Panc1 (cell line): ENCODE data around the gene SLC25A43. TPM values are rescaled to one million over a fixed set of nuclear protein-coding genes. Genes with fewer than 3 reads are reported as not detected.

ENCODE experiments used
- ATAC-seq: fragments of 200-7000 bp; cut with Tn5 transposase; 2 replicates; pipeline ENCODE4 v1.9.1; 2020; ENCODE audit warnings: mild to moderate bottlenecking, moderate library complexity
- BruUV-seq: library from RNA; stranded (reverse); fragments of 400-500 nt; replicated peaks from 2 replicates; lab custom pipeline; 2021; lab: Mats Ljungman, UMichigan
- CTCF ChIA-PET: fragments of 300-600 bp; sonication (Branson Sonifier 250); formaldehyde crosslinking; loops from one replicate; lab custom pipeline; 2022; ENCODE audit warnings: antibody characterized with exemption; lab: Charles Lee
- POLR2A ChIA-PET: fragments of 300-600 bp; sonication (Branson Sonifier 250); formaldehyde crosslinking; loops from one replicate; lab custom pipeline; 2022; ENCODE audit warnings: antibody characterized with exemption; lab: Charles Lee
- DNase-seq: peaks from one replicate; pipeline ENCODE4 v3.0.0-alpha.2; 2010; ENCODE audit warnings: low read depth, low spot score
- H3K27ac ChIP-seq: 2 replicates; pipeline ENCODE4 v1.5.1; 2011; ENCODE audit warnings: mild to moderate bottlenecking, low read length, inconsistent platforms
- H3K27me3 ChIP-seq: fragments of 200-500 bp; sonication (Bioruptor generic); 2 replicates; pipeline ENCODE4 v1.6.0; 2014; ENCODE audit warnings: low read length, inconsistent platforms; ENCODE audit not compliant: control insufficient read depth, insufficient read depth
- H3K36me3 ChIP-seq: fragments of 200-500 bp; sonication (Bioruptor generic); 2 replicates; pipeline ENCODE4 v1.5.1; 2014; ENCODE audit warnings: inconsistent platforms, mild to moderate bottlenecking, low read length, moderate library complexity; ENCODE audit not compliant: control insufficient read depth, insufficient read depth
- H3K4me1 ChIP-seq: 2 replicates; pipeline ENCODE4 v1.5.1; 2011; ENCODE audit warnings: inconsistent platforms, mild to moderate bottlenecking, low read length, moderate library complexity; ENCODE audit not compliant: control insufficient read depth, insufficient read depth
- H3K4me3 ChIP-seq, 2 experiments: 2 replicates each; pipeline ENCODE4 v1.5.1; 2011 to 2012; ENCODE audit warnings: low read depth in 2 of 2, low read length in 2 of 2, mild to moderate bottlenecking in 2 of 2, inconsistent platforms in 1 of 2, moderate library complexity in 1 of 2
- H3K9me3 ChIP-seq: fragments of 200-500 bp; sonication (Bioruptor generic); 2 replicates; pipeline ENCODE4 v1.5.1; 2014; ENCODE audit warnings: low read depth, mild to moderate bottlenecking, inconsistent platforms, low read length, moderate library complexity; ENCODE audit not compliant: control insufficient read depth, insufficient read depth
- REST ChIP-seq, 2 experiments: IDR thresholded peaks; 2 replicates each; pipeline ENCODE4 v1.6.1; 2011 to 2012; ENCODE audit warnings: low read depth in 2 of 2, control low read depth in 1 of 2, low read length in 1 of 2, mild to moderate bottlenecking in 1 of 2, moderate library complexity in 1 of 2; ENCODE audit not compliant: insufficient read depth in 1 of 2
- TCF7L2 ChIP-seq: IDR thresholded peaks from 2 replicates; pipeline ENCODE4 v1.6.1; 2011; ENCODE audit warnings: mild to moderate bottlenecking, low read depth, low read length, inconsistent platforms
- in situ Hi-C: cut with HindIII; loops from 2 replicates; pipeline ENCODE4 v1.10.0; 2016; ENCODE audit warnings: low sequenced_read_pairs, low pct_unique_long_range_greater_than_20kb
- intact Hi-C: fragments of 100-400 bp; cut with micrococcal nuclease; formaldehyde crosslinking; loops from one replicate; pipeline ENCODE4 v1.10.0; 2022; ENCODE audit not compliant: unreplicated experiment
- total RNA-seq: library from RNA; stranded (reverse); gene quantifications from one replicate; pipeline ENCODE4 v1.2.1, GENCODE V29; 2021; ENCODE audit not compliant: unreplicated experiment
- TF ChIP-seq, protein P1 (sequence below): fragments of 450-650 bp; IDR thresholded peaks from 2 replicates; pipeline ENCODE4 v1.5.1; 2017; ENCODE audit warnings: mild to moderate bottlenecking

The SLC25A43 gene
- total RNA-seq, 1 experiment from 2014 or later: 35.5 TPM

GRCh38 chrX:119488749-119489148, 89.6 kb downstream of the SLC25A43 start:
- Histone ChIP-seq H3K9me3 (no peaks in the 10 kb centered on the region), H3K4me3 (no peak overlapping the region), H3K27ac (no peak overlapping the region), H3K36me3 (no peaks in the 10 kb centered on the region), H3K4me1 (no peaks in the 10 kb centered on the region), H3K27me3 (no peaks in the 10 kb centered on the region)
- ATAC-seq (peak; percentile 78; the same call in 1 of the 2 replicates), DNase-seq (no peak)
- TF ChIP-seq TCF7L2: no peak
- TF ChIP-seq, protein P1, sequence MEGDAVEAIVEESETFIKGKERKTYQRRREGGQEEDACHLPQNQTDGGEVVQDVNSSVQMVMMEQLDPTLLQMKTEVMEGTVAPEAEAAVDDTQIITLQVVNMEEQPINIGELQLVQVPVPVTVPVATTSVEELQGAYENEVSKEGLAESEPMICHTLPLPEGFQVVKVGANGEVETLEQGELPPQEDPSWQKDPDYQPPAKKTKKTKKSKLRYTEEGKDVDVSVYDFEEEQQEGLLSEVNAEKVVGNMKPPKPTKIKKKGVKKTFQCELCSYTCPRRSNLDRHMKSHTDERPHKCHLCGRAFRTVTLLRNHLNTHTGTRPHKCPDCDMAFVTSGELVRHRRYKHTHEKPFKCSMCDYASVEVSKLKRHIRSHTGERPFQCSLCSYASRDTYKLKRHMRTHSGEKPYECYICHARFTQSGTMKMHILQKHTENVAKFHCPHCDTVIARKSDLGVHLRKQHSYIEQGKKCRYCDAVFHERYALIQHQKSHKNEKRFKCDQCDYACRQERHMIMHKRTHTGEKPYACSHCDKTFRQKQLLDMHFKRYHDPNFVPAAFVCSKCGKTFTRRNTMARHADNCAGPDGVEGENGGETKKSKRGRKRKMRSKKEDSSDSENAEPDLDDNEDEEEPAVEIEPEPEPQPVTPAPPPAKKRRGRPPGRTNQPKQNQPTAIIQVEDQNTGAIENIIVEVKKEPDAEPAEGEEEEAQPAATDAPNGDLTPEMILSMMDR: peak; percentile 85
- intact Hi-C loops (loop anchor here (1.0 kb wide), 1 partner anchor 24 kb away; no protein-coding TSS in a partner anchor), in situ Hi-C loops (no loop called here)
- POLR2A ChIA-PET: interaction anchor here (0.6 to 0.7 kb wide), 2 partner anchors 27 to 297 kb away, joined by 4 to 5 read pairs; no protein-coding TSS in a partner anchor
- BruUV-seq: no TSS peak
- CTCF ChIA-PET: interaction anchor here (1.0 to 3.1 kb wide), 3 partner anchors 11 to 109 kb away, joined by 3 to 21 read pairs (median 5); no protein-coding TSS in a partner anchor

DNA sequence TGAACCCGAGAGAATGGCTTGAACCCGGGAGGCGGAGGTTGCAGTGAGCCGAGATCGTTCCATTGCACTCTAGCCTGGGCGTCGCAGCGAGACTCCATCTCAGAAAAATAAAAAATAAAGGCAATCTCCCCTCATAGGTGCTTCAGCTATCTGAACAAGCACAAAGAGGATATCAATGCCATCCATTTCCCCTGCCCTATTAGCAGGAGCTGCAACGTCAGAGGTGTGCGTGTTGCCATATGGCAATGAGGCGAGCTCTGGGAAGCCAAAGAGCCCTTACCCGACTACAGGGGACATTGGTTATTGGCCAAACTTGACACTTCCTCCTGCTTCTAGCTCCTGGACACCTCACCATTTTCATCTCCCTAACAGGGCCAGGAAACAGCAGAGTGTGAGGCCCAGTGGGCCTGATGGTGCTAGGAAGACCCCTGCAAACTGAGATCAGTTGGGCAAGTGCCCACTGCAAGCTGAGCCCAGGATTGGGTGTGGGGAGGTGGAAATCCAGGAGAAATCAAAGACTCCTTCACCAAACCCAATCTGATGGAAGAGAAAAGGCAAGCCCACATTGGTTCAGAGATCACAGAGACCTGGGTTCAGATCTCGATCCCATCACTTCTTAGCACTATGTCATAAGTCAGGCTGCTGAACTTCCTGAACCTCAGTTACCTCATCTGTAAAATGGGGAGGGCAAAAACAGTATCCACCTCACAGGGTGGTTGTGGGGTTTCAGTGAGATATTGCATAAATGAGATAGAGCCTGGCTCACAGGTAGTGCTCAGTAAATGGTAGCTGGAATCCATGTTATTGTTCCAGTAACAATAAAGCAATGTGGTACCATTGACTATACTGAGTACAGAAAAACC, 90.3 kb downstream of the SLC25A43 start:
- H3K4me1 ChIP-seq: no peaks in the 10 kb centered on the region
- no peak; the same call in 1 of the 2 replicates for ATAC-seq

More for the DNA sequence above, 90.3 kb downstream of the SLC25A43 start:
- intact Hi-C loops: no loop called here
- BruUV-seq: no TSS peak
- ChIA-PET CTCF (interaction anchor here (1.0 to 3.1 kb wide), 4 partner anchors 12 to 108 kb away, joined by 3 to 21 read pairs (median 4); no protein-coding TSS in a partner anchor), POLR2A (interaction anchor here (0.6 kb wide), 1 partner anchor 27 kb away, joined by 4 read pairs; no protein-coding TSS in a partner anchor)
- Histone ChIP-seq H3K4me3 (no peak overlapping the region), H3K27ac (no peak overlapping the region), H3K9me3 (no peaks in the 10 kb centered on the region), H3K27me3 (no peaks in the 10 kb centered on the region), H3K36me3 (no peaks in the 10 kb centered on the region)
- TF ChIP-seq REST (IDR thresholded peaks at IDR 0.05; ENCODE audit: insufficient read depth in 1 of 2, low read depth in 2 of 2, low read length in 1 of 2) (no peak), TCF7L2 (no peak)
- no peak for DNase-seq
- in situ Hi-C loops: no loop called here
